Peyer's patch (tissue), 4 donors: ENCODE measurements around the gene CHRDL2.

ENCODE experiments used
- POLR2A ChIP-seq, 2 donors: fragments of 450-650 bp; IDR thresholded peaks; one replicate each; pipeline ENCODE4 v1.5.1; 2017; ENCODE audit warnings: antibody characterized with exemption in 2 of 2, mild to moderate bottlenecking in 2 of 2, moderate library complexity in 2 of 2
- TF ChIP-seq, protein P1 (sequence below), 6 experiments: fragments of 450-650 bp in 4 of 6; fragments of 200-600 bp in 2 of 6; sonication (generic) in 1 of 6; IDR thresholded peaks; one replicate each; pipeline ENCODE4 v1.5.1; 2017 to 2019; ENCODE audit warnings: antibody characterized with exemption in 6 of 6, mild to moderate bottlenecking in 3 of 6, moderate library complexity in 1 of 6

DNA sequence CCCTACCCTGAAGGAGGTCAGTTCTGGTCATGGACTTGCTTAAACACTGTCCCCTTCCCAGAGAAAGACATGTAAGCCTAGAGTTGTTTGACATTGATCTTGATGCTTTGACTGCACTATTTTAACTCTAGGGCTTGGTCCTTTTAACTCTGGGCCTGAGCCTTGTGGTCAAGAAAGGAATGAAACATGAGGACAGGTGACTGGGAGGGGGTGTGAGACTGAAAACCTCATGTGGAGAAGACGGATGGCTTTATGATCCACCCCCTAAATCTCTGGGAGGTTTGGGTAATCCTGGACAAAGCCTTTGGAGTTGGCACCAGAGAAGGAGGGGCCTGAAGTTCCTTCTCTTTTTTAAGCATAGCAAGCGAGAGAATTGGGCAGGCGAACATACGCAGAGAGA is 17.5 kb downstream of the CHRDL2 start:
- TF ChIP-seq, protein P1, sequence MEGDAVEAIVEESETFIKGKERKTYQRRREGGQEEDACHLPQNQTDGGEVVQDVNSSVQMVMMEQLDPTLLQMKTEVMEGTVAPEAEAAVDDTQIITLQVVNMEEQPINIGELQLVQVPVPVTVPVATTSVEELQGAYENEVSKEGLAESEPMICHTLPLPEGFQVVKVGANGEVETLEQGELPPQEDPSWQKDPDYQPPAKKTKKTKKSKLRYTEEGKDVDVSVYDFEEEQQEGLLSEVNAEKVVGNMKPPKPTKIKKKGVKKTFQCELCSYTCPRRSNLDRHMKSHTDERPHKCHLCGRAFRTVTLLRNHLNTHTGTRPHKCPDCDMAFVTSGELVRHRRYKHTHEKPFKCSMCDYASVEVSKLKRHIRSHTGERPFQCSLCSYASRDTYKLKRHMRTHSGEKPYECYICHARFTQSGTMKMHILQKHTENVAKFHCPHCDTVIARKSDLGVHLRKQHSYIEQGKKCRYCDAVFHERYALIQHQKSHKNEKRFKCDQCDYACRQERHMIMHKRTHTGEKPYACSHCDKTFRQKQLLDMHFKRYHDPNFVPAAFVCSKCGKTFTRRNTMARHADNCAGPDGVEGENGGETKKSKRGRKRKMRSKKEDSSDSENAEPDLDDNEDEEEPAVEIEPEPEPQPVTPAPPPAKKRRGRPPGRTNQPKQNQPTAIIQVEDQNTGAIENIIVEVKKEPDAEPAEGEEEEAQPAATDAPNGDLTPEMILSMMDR (IDR thresholded peaks at IDR 0.05) = no peak
- TF ChIP-seq POLR2A (IDR thresholded peaks at IDR 0.05) = no peak
